PC-3 (cell line): ENCODE results near the gene OPN1MW3.

Experiments
- CTCF ChIP-seq: fragments of 300-600 bp; sonication (generic); conservative IDR thresholded peaks from 2 replicates; pipeline ENCODE4 v1.5.1; 2017; ENCODE audit warnings: antibody characterized with exemption, low read depth, mild to moderate bottlenecking, low read length
- EZH2 ChIP-seq: fragments of 300-600 bp; sonication (generic); IDR thresholded peaks from one replicate; pipeline ENCODE4 v1.6.1; 2017; ENCODE audit warnings: antibody characterized with exemption, mild to moderate bottlenecking, low read length; ENCODE audit not compliant: unreplicated experiment
- EZH2phosphoT487 ChIP-seq: fragments of 300-600 bp; sonication (generic); IDR thresholded peaks from 2 replicates; pipeline ENCODE4 v1.6.1; 2018; ENCODE audit warnings: mild to moderate bottlenecking, antibody characterized with exemption, low read length, borderline replicate concordance

DNA sequence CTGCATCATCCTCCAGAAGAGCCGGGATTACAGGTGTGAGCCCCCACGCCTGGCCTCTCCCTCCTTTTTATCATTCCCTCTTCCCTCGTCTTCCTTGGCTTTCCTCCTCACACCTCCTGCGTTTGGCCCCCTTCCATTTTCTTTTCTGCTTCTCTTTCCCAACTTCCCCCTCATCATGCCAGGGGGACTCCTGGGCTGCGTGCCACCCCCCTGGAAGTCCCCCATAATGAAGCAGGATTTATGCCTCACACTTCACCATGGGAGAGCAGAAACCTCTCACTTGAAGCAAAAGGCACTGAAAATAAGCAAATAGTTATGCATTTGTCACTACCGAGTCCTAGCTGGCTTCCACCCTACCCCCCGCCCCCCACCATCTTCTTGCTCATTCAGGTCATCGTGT, 46.1 kb downstream of the OPN1MW3 start:
- TF ChIP-seq CTCF = no peak
- no peak for TF ChIP-seq EZH2
- TF ChIP-seq EZH2phosphoT487 = no peak
